CD4-positive, alpha-beta T cell (primary cell): ENCODE results near the gene SIRT3. TPM values are rescaled to one million over a fixed set of nuclear protein-coding genes. Genes with fewer than 3 reads are reported as not detected.
A peak's percentile ranks its signal among the peaks of the same experiment; 100 is the strongest.

Experiments used
- ATAC-seq: fragments of 200-7000 bp; cut with Tn5 transposase; one replicate; pipeline ENCODE4 v1.10.0; 2022; ENCODE audit warnings: mild to moderate bottlenecking; ENCODE audit not compliant: poor library complexity
- CTCF ChIA-PET: fragments of 350-600 bp; sonication (Branson Sonifier 250); formaldehyde crosslinking; loops from one replicate; lab custom pipeline; 2021; ENCODE audit warnings: antibody characterized with exemption, inconsistent platforms; lab: Charles Lee
- POLR2A ChIA-PET: fragments of 350-600 bp; sonication (Branson Sonifier 250); formaldehyde crosslinking; loops from one replicate; lab custom pipeline; 2021; ENCODE audit warnings: antibody characterized with exemption, inconsistent platforms; lab: Charles Lee
- DNase-seq, 14 experiments: peaks; one replicate each; pipeline ENCODE4 v3.0.0-alpha.2; 2013 to 2020; ENCODE audit warnings: mixed read lengths in 2 of 14
- H3K27ac ChIP-seq, 2 donors: one replicate each; pipeline versions ENCODE4 v1.5.1 to v1.7.0; 2013; ENCODE audit warnings: low read length in 2 of 2, low read depth in 1 of 2, mild to moderate bottlenecking in 1 of 2
- H3K27me3 ChIP-seq, 2 experiments: 1 replicate in 1 of 2; 2 replicates in 1 of 2; pipeline versions ENCODE4 v1.6.1 to v1.7.0; 2013; ENCODE audit warnings: low read length in 2 of 2, control low read depth in 1 of 2, mild to moderate bottlenecking in 1 of 2, moderate library complexity in 1 of 2; ENCODE audit not compliant: insufficient read depth in 2 of 2, control insufficient read depth in 1 of 2
- H3K36me3 ChIP-seq: one replicate; pipeline ENCODE4 v1.6.1; 2013; ENCODE audit warnings: low read length, control low read depth; ENCODE audit not compliant: insufficient read depth
- H3K4me1 ChIP-seq: one replicate; pipeline ENCODE4 v1.6.1; 2013; ENCODE audit warnings: low read length, control low read depth; ENCODE audit not compliant: insufficient read depth
- H3K4me3 ChIP-seq: one replicate; pipeline ENCODE4 v1.5.1; 2013; ENCODE audit warnings: mild to moderate bottlenecking, low read length, moderate library complexity
- H3K9me3 ChIP-seq, 2 experiments: 1 replicate in 1 of 2; 2 replicates in 1 of 2; pipeline versions ENCODE4 v1.6.1 to v1.7.0; 2013; ENCODE audit warnings: low read length in 2 of 2, mild to moderate bottlenecking in 2 of 2, control low read depth in 1 of 2, moderate library complexity in 1 of 2; ENCODE audit not compliant: control insufficient read depth in 1 of 2, insufficient read depth in 1 of 2
- H3K27ac Mint-ChIP-seq: one replicate; pipeline ENCODE4 v1.8.0; 2020; ENCODE audit warnings: mixed read lengths
- H3K27me3 Mint-ChIP-seq: one replicate; pipeline ENCODE4 v1.8.0; 2021; ENCODE audit warnings: mixed read lengths
- H3K36me3 Mint-ChIP-seq: one replicate; pipeline ENCODE4 v1.8.0; 2021; ENCODE audit warnings: low read depth, mixed read lengths
- H3K4me1 Mint-ChIP-seq: one replicate; pipeline ENCODE4 v1.8.0; 2021; ENCODE audit warnings: low read depth, mixed read lengths
- H3K4me3 Mint-ChIP-seq: one replicate; pipeline ENCODE4 v1.8.0; 2020; ENCODE audit warnings: mild to moderate bottlenecking, mixed read lengths
- H3K9me3 Mint-ChIP-seq: one replicate; pipeline ENCODE4 v1.8.0; 2020; ENCODE audit warnings: mixed read lengths
- intact Hi-C, 2 experiments: fragments of 100-400 bp; cut with DNase I in 1 of 2; cut with micrococcal nuclease in 1 of 2; formaldehyde crosslinking; loops; one replicate each; pipeline versions ENCODE4 v1.15.1 to v1.9.0; 2023 to 2025; cut with DNase I, micrococcal nuclease
- total RNA-seq, 174 experiments: library from RNA in 2 of 174; stranded (reverse) in 2 of 174; gene quantifications; one replicate each; pipeline ENCODE4 v1.2.3 and lab custom pipeline; 2021 to 2026
- TF ChIP-seq, protein P1 (sequence below): fragments of 200-600 bp; IDR thresholded peaks from one replicate; pipeline ENCODE4 v1.8.0; 2022; ENCODE audit warnings: antibody characterized with exemption, mild to moderate bottlenecking

SIRT3 gene
- total RNA-seq, 2 experiments from 2014 or later: 16.4 to 18.0 TPM

GRCh38 chr11:208917-209260 lies 27.3 kb downstream of the SIRT3 start:
- H3K4me1 Mint-ChIP-seq: peaks cover 46% of the 10 kb centered on the region
- H3K36me3 ChIP-seq: peaks cover 65% of the 10 kb centered on the region
- no peaks in the 10 kb centered on the region for H3K9me3 Mint-ChIP-seq
- TF ChIP-seq, protein P1, sequence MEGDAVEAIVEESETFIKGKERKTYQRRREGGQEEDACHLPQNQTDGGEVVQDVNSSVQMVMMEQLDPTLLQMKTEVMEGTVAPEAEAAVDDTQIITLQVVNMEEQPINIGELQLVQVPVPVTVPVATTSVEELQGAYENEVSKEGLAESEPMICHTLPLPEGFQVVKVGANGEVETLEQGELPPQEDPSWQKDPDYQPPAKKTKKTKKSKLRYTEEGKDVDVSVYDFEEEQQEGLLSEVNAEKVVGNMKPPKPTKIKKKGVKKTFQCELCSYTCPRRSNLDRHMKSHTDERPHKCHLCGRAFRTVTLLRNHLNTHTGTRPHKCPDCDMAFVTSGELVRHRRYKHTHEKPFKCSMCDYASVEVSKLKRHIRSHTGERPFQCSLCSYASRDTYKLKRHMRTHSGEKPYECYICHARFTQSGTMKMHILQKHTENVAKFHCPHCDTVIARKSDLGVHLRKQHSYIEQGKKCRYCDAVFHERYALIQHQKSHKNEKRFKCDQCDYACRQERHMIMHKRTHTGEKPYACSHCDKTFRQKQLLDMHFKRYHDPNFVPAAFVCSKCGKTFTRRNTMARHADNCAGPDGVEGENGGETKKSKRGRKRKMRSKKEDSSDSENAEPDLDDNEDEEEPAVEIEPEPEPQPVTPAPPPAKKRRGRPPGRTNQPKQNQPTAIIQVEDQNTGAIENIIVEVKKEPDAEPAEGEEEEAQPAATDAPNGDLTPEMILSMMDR: no peak
- H3K4me3 Mint-ChIP-seq: peak overlapping the region; percentile 95
- H3K4me1 ChIP-seq: peaks cover 63% of the 10 kb centered on the region
- CTCF ChIA-PET: interaction anchor here (1.3 kb wide), 1 partner anchor 239 kb away, joined by 3 read pairs; no protein-coding TSS in a partner anchor
- H3K9me3 ChIP-seq: no peaks in the 10 kb centered on the region
- peaks cover 91% of the 10 kb centered on the region for H3K36me3 Mint-ChIP-seq
- H3K27ac Mint-ChIP-seq: peak overlapping the region; percentile 99
- intact Hi-C loops: loop anchor here in 1 of 2 experiments (5.0 kb wide), 6 partner anchors 43 to 298 kb away; partner anchors contain the start of genes IFITM1, PTDSS2 and RNH1
- ATAC-seq: peak; percentile 5
- POLR2A ChIA-PET: interaction anchor here (0.7 to 3.7 kb wide), 11 partner anchors 10 to 298 kb away, joined by 3 to 79 read pairs (median 6); partner anchors contain the start of genes PSMD13, PTDSS2, RNH1 and SIGIRR
- no peak for DNase-seq
- H3K4me3 ChIP-seq: peak overlapping the region; percentile 69
- H3K27me3 Mint-ChIP-seq: no peaks in the 10 kb centered on the region
- H3K27me3 ChIP-seq: no peaks in the 10 kb centered on the region
- peak overlapping the region; percentile 62 to 94 for H3K27ac ChIP-seq

GRCh38 chr11:208181-208916 lies 27.8 kb downstream of the SIRT3 start:
- Mint-ChIP-seq H3K36me3 (peaks cover 92% of the 10 kb centered on the region), H3K9me3 (no peaks in the 10 kb centered on the region), H3K27me3 (no peaks in the 10 kb centered on the region), H3K4me3 (peak overlapping the region; percentile 95), H3K27ac (peak overlapping the region; percentile 99), H3K4me1 (peaks cover 51% of the 10 kb centered on the region)
- Histone ChIP-seq H3K9me3 (no peaks in the 10 kb centered on the region), H3K27me3 (no peaks in the 10 kb centered on the region), H3K27ac (peak overlapping the region; percentile 93 to 94), H3K4me3 (peak overlapping the region; percentile 69), H3K4me1 (peaks cover 68% of the 10 kb centered on the region), H3K36me3 (peaks cover 61% of the 10 kb centered on the region)
- intact Hi-C loops: loop anchor here in 1 of 2 experiments (5.0 kb wide), 6 partner anchors 44 to 299 kb away; partner anchors contain the start of genes IFITM1, PTDSS2 and RNH1
- peak; percentile 62 for ATAC-seq
- peak; percentile 70 to 92 (median 78) for DNase-seq
- ChIA-PET POLR2A (interaction anchor here (0.7 to 3.7 kb wide), 19 partner anchors 11 to 328 kb away, joined by 3 to 79 read pairs (median 6); partner anchors contain the start of genes HRAS, LRRC56, PSMD13 and PTDSS2), CTCF (interaction anchor here (1.3 to 1.6 kb wide), 2 partner anchors 96 to 240 kb away, joined by 3 read pairs; no protein-coding TSS in a partner anchor)
- TF ChIP-seq, protein P1: no peak

DNA sequence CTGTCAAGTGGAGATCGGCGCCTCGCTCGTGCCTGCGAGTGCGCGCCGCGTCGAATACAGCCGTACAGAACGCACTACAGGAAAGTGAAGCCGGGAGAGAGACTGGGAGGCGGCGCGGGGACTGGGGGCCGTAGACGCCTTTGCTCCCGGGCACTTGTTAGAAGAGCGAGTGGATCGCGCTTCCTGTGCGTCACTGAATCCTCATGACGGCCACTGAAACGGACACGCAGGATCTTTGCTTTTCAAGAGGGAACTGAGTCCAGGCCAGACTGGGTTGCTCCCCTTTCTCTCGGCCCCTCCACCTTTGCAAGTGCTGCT lies 28.3 kb downstream of the SIRT3 start:
- Mint-ChIP-seq H3K27me3 (no peaks in the 10 kb centered on the region), H3K4me3 (peak overlapping the region; percentile 95), H3K9me3 (no peaks in the 10 kb centered on the region), H3K27ac (peak overlapping the region; percentile 99), H3K4me1 (peaks cover 56% of the 10 kb centered on the region), H3K36me3 (peaks cover 92% of the 10 kb centered on the region)
- Histone ChIP-seq H3K27me3 (no peaks in the 10 kb centered on the region), H3K4me1 (peaks cover 73% of the 10 kb centered on the region), H3K4me3 (peak overlapping the region; percentile 69), H3K36me3 (peaks cover 59% of the 10 kb centered on the region), H3K9me3 (no peaks in the 10 kb centered on the region), H3K27ac (peak overlapping the region; percentile 93 to 94)
- intact Hi-C loops: loop anchor here (1.0 to 5.0 kb wide), 9 partner anchors 28 to 299 kb away; partner anchors contain the start of genes PSMD13 (in 2 of the 2), PTDSS2 (in 2 of the 2), SIRT3 (in 2 of the 2) and IFITM1 (in 1 of the 2)
- POLR2A ChIA-PET: interaction anchor here (0.6 to 3.7 kb wide), 54 partner anchors 9 to 612 kb away, joined by 3 to 79 read pairs (median 6); partner anchors contain the start of genes DEAF1, HRAS, LRRC56 and PGGHG
- CTCF ChIA-PET: interaction anchor here (1.3 to 2.1 kb wide), 3 partner anchors 97 to 243 kb away, joined by 3 to 7 read pairs (median 5); no protein-coding TSS in a partner anchor
- peak; percentile 32 for ATAC-seq
- TF ChIP-seq, protein P1: no peak
- DNase-seq: peak in 1 of 14 experiments; percentile 62
